ENCODE measurements around the gene KDM6A.
"Not testable (repeated sequence)": the region's sequence is repeated elsewhere in the genome, so short reads cannot be mapped to it uniquely, and the experiment has no call there.

Gene KDM6A

GRCh38 chrX:45134315-45134731 is 261.3 kb downstream of the KDM6A start:
- DNase-seq, result no peak

- no peak for DNase-seq
These were observed 261.8 kb downstream of the KDM6A start for GRCh38 chrX:45134775-45135174.

- not testable (repeated sequence) for DNase-seq
These were observed 262.5 kb downstream of the KDM6A start for GRCh38 chrX:45135391-45136075.

GRCh38 chrX:45137531-45137930 is 264.5 kb downstream of the KDM6A start:
- no peak for DNase-seq

GRCh38 chrX:45138525-45138924 is 265.5 kb downstream of the KDM6A start:
- DNase-seq, result no peak

- no peak for DNase-seq
These were observed 267.8 kb downstream of the KDM6A start for GRCh38 chrX:45140812-45141211.

- no peak for DNase-seq
These were observed 269.2 kb downstream of the KDM6A start for GRCh38 chrX:45142185-45142584.

GRCh38 chrX:45143455-45143854 is 270.5 kb downstream of the KDM6A start:
- DNase-seq, result no peak

GRCh38 chrX:45145492-45146215 is 272.7 kb downstream of the KDM6A start:
- DNase-seq, result no peak

GRCh38 chrX:45150821-45151220 is 277.8 kb downstream of the KDM6A start:
- no peak for DNase-seq

- no peak for DNase-seq
These were observed 281.0 kb downstream of the KDM6A start for GRCh38 chrX:45154033-45154360.

GRCh38 chrX:45154462-45154861 is 281.5 kb downstream of the KDM6A start:
- no peak for DNase-seq

GRCh38 chrX:45157647-45158046 is 284.7 kb downstream of the KDM6A start:
- DNase-seq, result no peak
